GM04503 (cell line): Measurements from ENCODE around the gene STK32B.
"Not testable (repeated sequence)": the region's sequence is repeated elsewhere in the genome, so short reads cannot be mapped to it uniquely, and the experiment has no call there.

Experiments used
- DNase-seq: peaks from one replicate; pipeline ENCODE4 v3.0.0-alpha.2; 2012; ENCODE audit warnings: low read depth

The STK32B gene

DNA sequence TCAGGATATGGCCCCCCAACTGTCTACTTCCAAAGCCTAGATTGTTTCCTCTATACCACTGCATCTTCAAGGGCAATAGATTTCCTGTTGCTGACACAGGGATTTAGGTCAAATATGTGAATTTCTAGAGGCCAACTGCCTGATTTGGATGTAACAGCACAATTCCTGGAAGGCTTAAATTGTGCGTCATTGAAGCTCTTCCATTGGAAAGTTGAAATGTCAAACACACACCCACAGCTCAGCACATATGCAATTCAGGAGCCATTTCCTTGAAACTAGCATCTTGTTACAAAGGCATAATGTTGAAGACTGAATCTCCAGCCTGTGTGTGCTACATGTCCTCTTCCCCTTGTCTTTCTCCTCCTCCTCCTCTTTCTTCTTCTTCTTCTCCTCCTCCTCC, 158.6 kb downstream of the STK32B start:
- DNase-seq = no peak

DNA sequence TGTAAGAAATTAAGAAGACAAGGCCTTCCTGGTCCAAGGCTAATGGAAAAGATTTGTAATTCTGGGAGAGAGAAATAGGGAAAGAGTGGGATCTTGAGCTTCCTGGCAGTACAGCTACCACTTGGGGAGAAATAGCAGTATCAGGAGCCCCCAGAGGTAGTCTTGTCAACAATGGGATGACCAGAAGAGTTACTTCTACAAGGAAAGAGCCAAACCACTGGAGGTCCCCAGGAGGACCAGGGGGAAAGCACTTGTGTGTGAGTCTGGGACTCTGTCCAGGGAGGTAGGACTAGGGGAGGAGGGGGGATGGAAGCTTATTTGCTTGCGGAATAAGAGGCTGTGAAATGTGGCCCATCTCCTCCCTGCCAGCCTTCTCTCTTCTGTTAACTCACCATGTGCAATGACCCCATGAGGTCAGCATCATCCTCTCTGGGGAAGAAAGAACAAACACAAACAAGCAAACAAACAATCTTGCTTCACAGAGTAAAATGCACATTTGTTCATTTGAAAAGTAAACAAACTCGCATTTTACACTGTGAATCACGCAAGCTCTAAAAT, 160.1 kb downstream of the STK32B start:
- DNase-seq = no peak

DNA sequence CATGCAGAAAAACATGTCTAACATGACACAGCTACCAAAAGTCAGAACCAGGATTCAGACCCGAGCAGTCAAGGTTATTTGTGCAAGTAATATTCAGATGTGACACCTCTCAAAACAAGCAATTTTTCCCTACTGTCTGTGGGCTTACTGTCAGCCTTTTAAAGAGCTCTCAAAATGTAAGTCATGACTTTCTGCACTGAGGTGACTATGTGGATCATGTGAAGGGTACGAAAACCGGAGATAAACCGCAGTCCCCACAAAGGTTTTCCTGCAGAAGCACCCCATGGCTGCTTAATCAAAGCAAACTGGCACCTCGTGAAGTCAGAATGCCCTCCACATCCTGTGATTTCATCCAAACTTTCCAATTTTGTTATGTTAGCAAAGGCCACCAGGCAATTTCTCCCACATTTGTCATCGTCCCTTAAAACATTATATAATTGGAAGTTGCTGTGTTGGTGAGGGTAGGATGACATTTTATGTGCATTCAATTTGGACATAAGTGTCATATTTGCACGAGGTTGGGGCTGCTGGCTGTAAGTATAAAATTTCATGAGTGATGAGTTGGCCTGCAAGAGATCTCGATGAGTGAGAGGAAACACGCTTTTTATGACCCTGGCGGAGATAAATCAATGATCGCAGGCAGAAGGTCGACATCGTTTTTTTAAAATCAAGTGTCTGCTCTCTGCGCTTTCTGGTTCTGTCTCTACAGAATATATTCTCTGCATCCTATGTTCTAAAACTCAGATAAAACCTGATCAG, 161.2 kb downstream of the STK32B start:
- DNase-seq = no peak

DNA sequence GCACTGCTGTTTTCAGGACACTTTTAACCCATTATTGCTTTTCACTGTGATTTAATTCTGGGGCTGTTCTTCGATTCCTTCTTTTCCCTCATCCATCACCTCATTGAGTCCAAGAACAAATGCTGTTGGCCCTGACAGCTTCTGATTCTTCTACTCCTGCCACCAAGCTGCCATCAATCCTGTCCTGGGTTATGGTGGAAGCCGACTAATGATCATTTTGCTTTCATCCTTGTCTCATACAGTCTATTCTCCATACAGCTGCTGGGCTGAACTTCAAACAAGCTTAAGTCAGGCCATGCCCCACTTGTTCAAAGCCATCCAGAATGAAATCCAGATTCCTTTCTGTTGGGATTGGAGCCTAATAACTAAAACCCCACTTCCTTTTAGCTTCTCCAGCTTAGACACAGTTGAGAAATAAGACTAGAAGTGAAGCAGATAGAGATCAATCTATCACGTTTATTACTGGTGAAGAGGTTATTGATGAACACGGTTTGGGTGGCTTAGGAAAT, 161.9 kb downstream of the STK32B start:
- no peak for DNase-seq

DNA sequence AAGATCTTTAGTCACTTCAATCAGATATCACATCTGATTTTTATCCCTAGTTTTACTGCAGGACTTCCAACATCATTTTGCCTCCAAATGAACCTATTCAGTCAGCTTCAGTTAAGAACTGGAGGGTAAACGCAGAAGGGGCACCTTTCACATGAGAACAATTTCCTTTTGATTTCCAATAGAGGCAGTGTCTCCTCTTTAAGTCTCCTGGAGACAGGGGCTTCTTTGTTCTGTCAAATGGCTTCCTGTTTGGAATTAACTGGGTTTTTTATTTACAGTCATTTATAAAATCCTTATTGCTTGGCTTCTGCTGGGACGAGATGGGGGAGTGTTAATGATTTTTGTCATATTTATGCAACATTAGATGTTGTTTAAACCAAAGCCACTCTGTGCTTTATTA, 164.0 kb downstream of the STK32B start:
- DNase-seq = no peak

DNA sequence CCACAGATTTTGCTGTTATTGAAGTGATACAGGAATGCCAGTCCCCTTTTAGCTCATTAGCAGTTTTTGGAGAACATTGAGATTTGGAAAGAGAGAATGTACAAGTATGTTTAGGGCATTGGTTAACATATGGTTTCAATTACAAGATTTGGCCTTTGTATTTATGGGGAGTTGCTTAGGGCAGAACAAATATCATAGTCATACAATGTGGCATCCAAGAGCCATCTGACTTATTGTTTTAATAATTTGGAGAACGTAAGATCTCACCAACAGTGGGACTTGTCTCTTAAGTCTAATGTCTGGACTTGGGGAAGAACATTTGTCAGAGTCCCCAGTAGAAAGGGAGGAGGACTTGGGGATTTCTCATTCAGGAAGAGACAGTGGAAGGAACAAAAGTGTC, 166.1 kb downstream of the STK32B start:
- no peak for DNase-seq

DNA sequence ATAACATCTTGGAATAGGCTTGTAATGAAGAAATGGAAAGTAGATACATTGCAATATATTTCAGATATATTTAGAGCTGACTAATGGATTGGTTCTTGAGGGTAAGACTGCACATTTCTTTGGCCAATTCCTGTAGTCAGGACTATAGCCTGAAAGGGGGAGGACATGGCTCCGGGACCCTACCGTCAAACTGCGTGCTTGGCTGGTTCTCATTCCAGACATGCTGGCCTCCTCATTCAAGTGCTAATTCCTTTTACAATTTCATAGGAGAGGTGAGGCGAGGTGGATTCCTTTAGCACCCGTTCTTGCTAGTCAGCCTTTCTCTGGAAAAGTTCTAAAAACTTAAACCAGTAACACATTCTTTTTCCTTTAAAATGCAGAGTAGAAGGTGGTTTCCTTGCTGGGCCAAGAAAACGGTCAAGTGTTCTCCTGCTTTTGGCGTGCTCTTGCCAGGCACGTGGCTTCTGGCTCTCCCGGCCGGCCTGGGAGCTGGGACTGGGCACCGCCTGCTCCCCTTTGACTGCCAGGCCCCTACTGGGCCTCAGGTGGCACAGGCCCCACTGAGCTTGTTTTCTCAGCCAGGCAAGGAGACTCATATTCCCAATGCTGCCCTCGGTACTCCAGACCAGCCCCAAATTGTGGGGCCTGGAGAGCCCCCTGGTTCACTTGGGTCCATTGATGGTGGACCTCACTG, 167.2 kb downstream of the STK32B start:
- no peak for DNase-seq

DNA sequence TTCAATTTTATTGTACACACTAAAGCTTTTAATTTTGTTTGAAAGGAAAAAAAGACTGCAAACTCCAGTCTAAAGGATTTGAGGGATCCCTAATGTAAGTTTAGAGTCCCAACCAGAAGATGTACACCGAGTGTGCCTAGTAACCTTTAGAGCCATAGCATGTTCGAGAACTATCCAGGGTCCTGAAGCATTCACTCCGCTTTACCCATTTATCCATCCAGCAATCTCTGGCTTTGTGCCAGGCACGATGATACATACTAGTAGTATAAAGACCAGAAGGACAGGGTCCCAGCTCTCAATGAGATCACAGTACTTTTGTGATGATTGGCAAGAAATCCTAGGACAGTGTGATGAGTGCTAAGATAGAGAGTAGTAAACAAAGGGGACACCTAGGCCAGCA, 168.7 kb downstream of the STK32B start:
- DNase-seq = no peak

DNA sequence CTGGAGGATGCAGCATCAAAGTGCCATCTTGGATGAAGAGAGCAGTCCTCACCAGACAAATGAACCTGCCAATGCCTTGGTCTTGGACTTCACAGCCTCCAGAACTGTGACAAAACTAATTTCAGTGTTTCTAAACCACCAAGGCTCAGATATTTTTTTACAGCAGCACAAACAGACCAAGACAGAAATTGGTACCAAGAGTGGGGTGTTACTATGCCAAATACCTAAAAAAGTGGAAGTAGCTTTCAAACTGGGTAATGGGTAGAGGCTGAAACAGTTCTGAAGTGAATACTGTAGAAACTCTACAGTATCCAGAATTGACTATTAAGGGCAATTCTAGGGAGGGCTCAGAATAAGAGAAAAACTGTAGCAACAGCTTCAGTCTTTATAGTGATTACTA, 170.8 kb downstream of the STK32B start:
- DNase-seq = no peak

DNA sequence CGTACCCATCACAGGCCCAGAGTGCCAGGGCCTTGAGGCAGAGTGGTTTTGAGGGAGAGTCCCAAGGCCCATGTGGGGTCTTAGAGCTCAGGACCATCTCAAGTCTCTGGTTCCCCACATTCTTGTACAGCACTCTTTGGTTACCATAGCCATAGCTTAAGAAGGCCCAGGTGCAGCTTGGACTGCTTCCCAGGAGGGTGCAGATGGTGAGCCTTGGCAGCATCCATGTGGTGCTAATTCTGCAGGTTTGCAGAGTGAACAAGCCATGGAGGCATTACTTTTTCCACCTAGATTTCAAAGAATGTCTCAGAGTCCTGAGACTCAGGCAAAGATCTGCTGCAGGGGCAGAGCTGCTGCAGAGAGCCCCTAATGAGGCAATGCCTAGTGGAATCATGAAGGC, 171.7 kb downstream of the STK32B start:
- DNase-seq = no peak

DNA sequence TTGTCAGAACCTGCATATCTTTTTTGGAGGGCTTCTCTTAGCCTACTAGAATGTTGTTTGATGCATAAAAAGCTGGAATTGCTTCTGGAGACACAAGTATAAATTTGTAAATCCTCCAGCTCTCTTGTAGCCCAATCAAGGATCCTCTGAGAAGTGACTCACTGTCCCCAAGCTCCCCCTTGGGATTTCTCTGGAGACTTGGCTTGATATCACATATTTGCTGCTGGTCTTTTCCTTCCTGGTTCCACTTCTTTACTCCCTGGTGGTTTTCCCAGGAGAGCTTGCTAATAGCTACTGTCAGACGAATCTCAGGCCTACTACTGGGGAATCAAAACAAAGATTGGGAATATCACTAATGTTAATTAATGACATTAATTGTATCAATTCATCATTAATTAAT, 173.1 kb downstream of the STK32B start:
- DNase-seq = no peak

DNA sequence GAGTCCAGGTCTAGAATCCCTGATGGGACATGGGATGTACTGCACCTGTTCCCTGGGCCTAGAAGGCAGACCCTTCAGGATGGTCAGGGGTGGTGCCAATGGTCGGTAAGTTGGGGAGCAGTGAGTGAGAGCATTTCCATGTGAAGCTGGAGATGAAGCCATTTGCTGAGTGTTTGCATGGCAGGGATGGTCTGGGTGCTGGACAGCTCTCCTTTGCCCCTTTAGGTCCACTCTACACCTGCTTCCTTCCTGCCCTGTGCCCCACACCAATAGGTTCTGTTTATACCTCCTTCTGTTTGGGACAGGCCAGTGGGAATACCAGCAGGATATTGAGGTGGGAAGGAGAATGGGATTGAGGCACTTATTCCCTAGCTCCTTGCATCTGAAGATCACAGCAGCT, 181.3 kb downstream of the STK32B start:
- no peak for DNase-seq

DNA sequence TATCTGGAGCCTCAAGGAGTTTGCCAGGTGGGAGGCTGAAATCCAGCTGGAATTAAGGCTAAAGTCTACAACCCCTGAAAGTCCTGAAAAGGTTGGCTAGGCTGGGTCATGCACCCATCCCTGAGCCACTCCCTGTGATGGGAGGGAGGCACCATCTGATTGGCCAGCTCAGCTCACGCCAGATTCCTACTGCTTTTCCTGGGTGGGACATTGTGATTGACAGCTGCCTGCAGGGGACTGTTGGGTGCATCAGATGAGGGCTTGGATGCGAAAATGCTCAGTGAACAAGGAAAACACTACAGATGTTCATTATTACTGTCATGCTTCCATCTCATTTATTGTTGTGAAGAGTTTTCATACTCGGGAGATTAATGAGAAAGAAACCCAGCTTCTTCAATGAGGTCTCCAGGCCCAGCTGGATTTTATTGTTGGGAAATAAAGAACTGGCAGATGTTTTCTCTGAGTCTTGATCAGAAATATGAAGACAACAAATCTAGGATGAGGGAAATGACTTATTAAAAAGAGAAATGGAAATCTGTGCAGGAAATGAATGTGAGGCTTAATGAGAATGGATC, 185.9 kb downstream of the STK32B start:
- no peak for DNase-seq

DNA sequence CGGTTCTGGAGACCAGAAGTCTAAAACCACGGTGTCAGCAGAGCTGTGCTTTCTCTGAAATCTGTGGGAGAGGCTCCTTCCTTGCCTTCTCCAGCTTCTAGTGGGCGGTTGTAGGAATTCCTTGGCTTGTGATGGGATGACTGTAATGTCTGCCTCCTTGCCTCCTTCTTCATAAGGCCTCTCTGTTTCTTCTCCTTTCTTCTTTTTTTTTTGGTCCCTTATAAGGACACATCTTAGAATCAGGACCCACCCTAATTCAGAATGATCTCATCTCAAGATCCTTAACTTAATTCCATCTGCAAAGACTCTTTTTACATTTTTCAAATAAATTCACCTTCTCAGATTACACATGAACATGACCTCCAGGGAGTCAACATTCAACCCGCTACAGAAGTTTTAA, 186.9 kb downstream of the STK32B start:
- DNase-seq = peak; percentile 34

DNA sequence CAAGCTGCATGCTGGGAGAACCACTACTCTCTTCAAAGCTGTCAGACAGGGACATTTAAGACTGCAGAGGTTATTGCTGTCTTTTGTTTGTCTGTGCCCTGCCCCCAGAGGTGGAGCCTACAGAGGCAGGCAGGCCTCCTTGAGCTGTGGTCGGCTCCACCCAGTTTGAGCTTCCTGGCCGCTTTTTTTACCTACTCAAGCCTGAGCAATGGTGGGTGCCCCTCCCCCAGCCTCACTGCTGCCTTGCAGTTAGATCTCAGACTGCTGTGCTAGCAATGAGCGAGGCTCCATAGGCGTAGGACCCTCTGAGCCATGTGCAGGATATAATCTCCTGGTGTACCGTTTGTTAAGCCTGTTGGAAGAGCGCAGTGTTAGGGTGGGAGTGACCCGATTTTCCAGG, 195.8 kb downstream of the STK32B start:
- not testable (repeated sequence) for DNase-seq

DNA sequence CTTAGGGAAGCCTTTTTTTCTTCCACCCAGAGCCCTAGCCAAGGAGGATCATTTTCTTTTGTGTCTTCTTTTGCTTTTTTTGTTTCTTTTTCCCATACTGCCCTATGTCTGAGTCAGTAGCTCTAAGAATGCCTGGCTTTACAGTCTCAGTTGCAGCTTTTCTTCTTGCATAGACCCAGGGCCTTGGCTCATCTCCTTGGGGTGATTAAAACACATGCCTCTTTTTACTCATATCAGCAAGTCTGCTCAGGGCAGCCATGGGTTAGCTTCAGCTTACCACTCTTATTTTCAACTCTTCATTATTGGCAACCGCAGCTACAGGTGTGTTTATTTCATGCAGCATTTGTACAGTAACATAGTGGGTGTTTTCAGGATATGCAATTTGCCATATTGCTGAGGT, 196.5 kb downstream of the STK32B start:
- DNase-seq = no peak

DNA sequence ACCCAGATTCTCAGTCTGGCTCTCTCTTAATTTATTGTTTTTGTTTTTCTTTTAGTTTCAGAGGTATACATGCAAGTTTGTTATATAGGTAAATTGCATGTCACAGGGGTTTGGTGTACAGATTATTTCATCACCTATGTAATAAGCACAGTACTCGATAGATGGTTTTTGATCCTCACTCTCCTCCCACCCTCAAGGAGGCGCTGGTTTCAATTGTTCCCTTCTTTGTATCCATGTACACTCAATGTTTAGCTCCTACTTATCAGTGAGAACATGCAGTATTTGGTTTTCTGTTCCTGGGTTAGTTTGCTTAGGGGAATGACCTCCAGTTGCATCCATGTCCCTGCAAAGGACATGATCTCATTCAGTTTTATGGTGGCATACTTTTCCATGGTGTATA, 198.4 kb downstream of the STK32B start:
- no peak for DNase-seq

DNA sequence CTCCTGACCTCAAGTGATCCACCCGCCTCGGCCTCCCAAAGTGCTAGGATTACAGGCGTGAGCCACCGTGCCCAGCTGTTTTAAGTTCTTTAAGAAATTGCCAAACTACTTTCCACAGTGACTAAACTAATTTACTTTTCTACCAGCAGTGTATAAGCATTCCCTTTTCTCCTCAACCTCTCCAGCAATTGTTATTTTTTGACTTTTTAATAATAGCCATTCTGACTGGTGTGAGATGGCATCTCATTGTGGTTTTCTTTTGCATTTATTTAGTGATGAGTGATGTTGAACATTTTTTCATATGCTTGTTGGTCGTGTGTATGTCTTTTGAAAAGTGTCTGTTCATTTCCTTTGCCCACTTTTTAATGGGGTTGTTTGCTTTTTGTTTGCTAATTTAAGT, 199.3 kb downstream of the STK32B start:
- DNase-seq = not testable (repeated sequence)

DNA sequence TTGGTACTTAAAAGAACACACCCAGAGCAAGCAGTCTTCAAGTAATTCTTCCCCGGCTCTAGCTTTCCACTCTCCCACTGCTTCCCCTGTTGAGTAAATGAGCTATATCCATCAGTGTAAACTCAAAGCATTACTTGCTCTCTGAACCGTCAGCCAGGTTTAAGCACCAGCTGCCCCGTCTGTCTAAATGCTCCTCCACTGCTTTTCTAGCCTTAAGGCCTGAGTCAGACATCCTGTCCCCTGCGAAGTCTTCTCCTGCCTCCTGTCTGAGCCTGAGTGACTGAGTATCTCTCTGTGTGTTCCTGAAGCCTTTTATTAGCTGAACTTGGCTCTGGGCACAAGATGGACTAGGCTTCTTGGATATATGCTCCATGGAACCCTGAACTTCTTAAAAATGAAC, 205.1 kb downstream of the STK32B start:
- no peak for DNase-seq

DNA sequence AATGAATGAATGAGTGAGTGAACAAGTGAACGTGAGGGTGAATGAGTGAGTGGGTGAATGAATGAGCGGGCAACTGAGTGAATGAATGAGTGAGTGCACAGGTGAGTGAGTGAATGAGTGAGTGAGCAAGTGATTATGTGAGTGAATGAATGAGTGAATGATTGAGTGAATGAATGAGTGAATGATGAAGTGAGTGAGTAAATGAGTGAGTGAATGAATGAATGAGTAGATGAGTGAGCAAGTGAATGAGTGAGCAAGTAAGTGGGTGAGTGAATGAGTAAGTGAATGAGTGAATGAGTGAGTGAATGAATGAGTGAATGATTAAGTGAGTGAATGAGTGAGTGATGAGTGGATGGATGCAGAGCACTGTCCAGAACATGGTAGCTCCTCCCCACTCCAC, 205.8 kb downstream of the STK32B start:
- DNase-seq = no peak

DNA sequence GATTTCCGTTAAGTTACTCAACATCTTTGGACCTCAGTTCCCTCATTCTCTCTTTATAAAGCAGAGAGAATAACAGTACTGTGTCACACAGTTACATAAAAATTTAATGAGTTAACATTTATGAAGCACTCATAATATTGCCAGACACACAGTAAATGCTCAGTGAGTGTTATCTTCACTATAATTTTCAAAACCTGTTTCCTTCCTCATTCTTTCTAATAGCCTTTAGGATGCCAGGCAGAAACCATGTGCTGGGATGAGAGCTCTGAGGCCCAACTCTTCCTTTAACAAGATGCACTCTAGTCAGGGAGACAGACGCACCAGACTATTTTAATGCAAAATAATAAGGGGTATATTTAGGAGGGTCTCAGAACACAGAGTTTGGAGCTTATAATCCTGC, 208.2 kb downstream of the STK32B start:
- no peak for DNase-seq

DNA sequence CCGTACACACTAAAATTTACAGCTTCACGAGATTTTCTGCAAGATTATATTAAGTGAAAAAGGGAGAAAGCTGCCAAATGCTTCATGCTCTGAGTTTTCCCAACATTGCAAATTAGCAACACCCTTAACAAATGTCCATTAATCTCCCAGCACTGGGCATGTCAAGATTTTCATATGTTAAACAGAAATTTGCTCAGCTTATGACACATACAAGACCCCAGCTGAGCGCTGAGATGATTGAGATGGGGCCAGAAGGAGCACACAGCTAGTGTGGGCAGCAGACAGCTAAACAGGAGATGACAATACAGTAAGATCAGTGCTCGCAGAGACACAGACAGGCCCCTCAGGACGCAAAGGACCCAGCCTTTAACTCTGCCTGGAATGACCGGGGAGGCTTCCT, 208.8 kb downstream of the STK32B start:
- no peak for DNase-seq

DNA sequence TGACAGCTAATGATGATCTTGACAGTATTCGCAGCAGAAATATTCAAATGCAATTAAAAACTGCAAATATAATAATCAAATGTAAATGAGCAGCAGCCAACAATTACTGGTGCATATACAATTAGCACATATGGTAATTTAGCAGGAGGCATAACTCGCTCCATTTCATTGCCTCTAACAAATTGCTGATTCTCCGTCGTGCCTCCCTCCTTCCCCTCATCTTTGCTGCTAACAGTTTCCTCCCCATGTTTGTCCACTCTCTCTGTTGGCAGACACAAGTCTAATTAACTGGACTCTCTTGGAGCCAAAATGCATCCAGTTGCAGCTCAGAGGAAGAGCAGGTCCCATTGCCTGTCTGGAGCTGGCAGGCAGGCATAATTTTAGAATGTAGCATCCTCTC, 210.6 kb downstream of the STK32B start:
- DNase-seq = no peak
